Endothelial cell of umbilical vein (primary cell): ENCODE results near the gene DSCAML1. TPM values are rescaled to one million over a fixed set of nuclear protein-coding genes. Genes with fewer than 3 reads are reported as not detected.

Experiments used
- BruUV-seq: library from RNA; stranded (reverse); fragments of 400-500 nt; replicated peaks from 2 replicates; lab custom pipeline; 2021; lab: Mats Ljungman, UMichigan
- CTCF ChIA-PET: fragments of 300-600, 350-600 bp; sonication (Branson Sonifier 250); formaldehyde crosslinking; loops from one replicate; lab custom pipeline; 2021; ENCODE audit warnings: antibody characterized with exemption, inconsistent platforms; lab: Charles Lee
- POLR2A ChIA-PET: fragments of 300-600, 350-600 bp; sonication (Branson Sonifier 250); formaldehyde crosslinking; loops from one replicate; lab custom pipeline; 2021; ENCODE audit warnings: antibody characterized with exemption, inconsistent platforms; lab: Charles Lee
- DNase-seq: peaks from one replicate; pipeline ENCODE4 v3.0.0-alpha.2; 2011; ENCODE audit warnings: low read depth, low spot score
- FAIRE-seq: peaks from 2 replicates; lab custom pipeline; 2011; peaks lifted over from hg19 to GRCh38; lab: Jason Lieb, UNC
- H2AFZ ChIP-seq: 2 replicates; pipeline ENCODE4 v1.6.0; 2012; ENCODE audit warnings: low read depth, low read length, control low read depth, inconsistent platforms
- H3K27ac ChIP-seq: 2 replicates; pipeline ENCODE4 v1.5.1; 2011; ENCODE audit warnings: low read depth, mild to moderate bottlenecking, control low read depth, low read length, moderate library complexity; ENCODE audit not compliant: insufficient read depth
- H3K27me3 ChIP-seq, 2 experiments: 2 replicates each; pipeline versions ENCODE4 v1.6.0 to v1.6.1; 2011; ENCODE audit warnings: low read length in 2 of 2, mixed read lengths in 1 of 2; ENCODE audit not compliant: control insufficient read depth in 2 of 2, insufficient read depth in 2 of 2
- H3K36me3 ChIP-seq, 2 experiments: 2 replicates in 1 of 2; 3 replicates in 1 of 2; pipeline ENCODE4 v1.5.1; 2011; ENCODE audit warnings: low read length in 2 of 2, mild to moderate bottlenecking in 1 of 2, moderate library complexity in 1 of 2; ENCODE audit not compliant: control insufficient read depth in 2 of 2, insufficient read depth in 2 of 2; ENCODE audit errors: extremely low read depth in 1 of 2
- H3K4me1 ChIP-seq: 3 replicates; pipeline ENCODE4 v1.5.1; 2011; ENCODE audit warnings: mild to moderate bottlenecking, low read length; ENCODE audit not compliant: control insufficient read depth, insufficient read depth; ENCODE audit errors: extremely low read depth
- H3K4me2 ChIP-seq: 2 replicates; pipeline ENCODE4 v1.6.1; 2011; ENCODE audit warnings: low read length, control low read depth, mixed read lengths; ENCODE audit not compliant: insufficient read depth
- H3K4me3 ChIP-seq, 3 experiments: fragments of 200-600 bp in 1 of 3; sonication (generic), shearing (Covaris generic) in 1 of 3; replicated peaks in 1 of 3; 2 replicates each; pipeline ENCODE4 v1.5.1; 2011 to 2016; ENCODE audit warnings: control low read depth in 3 of 3, low read length in 3 of 3, mild to moderate bottlenecking in 2 of 3, inconsistent platforms in 1 of 3, low read depth in 1 of 3, moderate library complexity in 1 of 3; ENCODE audit not compliant: insufficient read depth in 1 of 3
- H3K79me2 ChIP-seq: 2 replicates; pipeline ENCODE4 v1.6.0; 2012; ENCODE audit warnings: low read length, inconsistent platforms; ENCODE audit not compliant: control insufficient read depth, insufficient read depth
- H3K9ac ChIP-seq: replicated peaks from 2 replicates; pipeline ENCODE3; 2011; ENCODE audit warnings: low read length, control low read depth; ENCODE audit not compliant: insufficient read depth; ENCODE audit errors: extremely low read depth
- H3K9me1 ChIP-seq: replicated peaks from 3 replicates; pipeline ENCODE4 v1.6.0; 2011; ENCODE audit warnings: mild to moderate bottlenecking, low read length; ENCODE audit not compliant: control insufficient read depth, insufficient read depth; ENCODE audit errors: extremely low read depth
- H3K9me3 ChIP-seq: replicated peaks from 2 replicates; pipeline ENCODE4 v1.5.1; 2012; ENCODE audit warnings: low read length, inconsistent platforms; ENCODE audit not compliant: control insufficient read depth, insufficient read depth
- H4K20me1 ChIP-seq: replicated peaks from 2 replicates; pipeline ENCODE3; 2011; ENCODE audit warnings: mild to moderate bottlenecking, low read length; ENCODE audit not compliant: control insufficient read depth, insufficient read depth; ENCODE audit errors: extremely low read depth
- CTCF ChIP-seq, 2 donors: IDR thresholded peaks; 1 replicate in 1 of 2; 2 replicates in 1 of 2; pipeline ENCODE4 v1.5.1; 2011; ENCODE audit warnings: low read length in 2 of 2, mild to moderate bottlenecking in 2 of 2, moderate library complexity in 2 of 2, control low read depth in 1 of 2, inconsistent platforms in 1 of 2, low read depth in 1 of 2; ENCODE audit not compliant: insufficient read depth in 1 of 2; ENCODE audit errors: extremely low read depth in 1 of 2
- EZH2 ChIP-seq: IDR thresholded peaks from 2 replicates; pipeline ENCODE4 v1.6.1; 2012; ENCODE audit warnings: borderline replicate concordance, low read depth, mild to moderate bottlenecking, moderate library complexity, low read length, inconsistent platforms; ENCODE audit not compliant: severe bottlenecking
- FOS ChIP-seq: IDR thresholded peaks from 2 replicates; pipeline ENCODE4 v1.6.1; 2011; ENCODE audit warnings: mild to moderate bottlenecking, low read length, moderate library complexity, borderline replicate concordance; ENCODE audit not compliant: insufficient read depth
- JUN ChIP-seq: IDR thresholded peaks from 2 replicates; pipeline ENCODE4 v1.6.1; 2011; ENCODE audit warnings: borderline replicate concordance, low read depth; ENCODE audit not compliant: insufficient read length, insufficient read depth
- MAX ChIP-seq: IDR thresholded peaks from 2 replicates; pipeline ENCODE4 v1.6.1; 2011; ENCODE audit not compliant: insufficient read depth, insufficient read length
- MYC ChIP-seq: IDR thresholded peaks from one replicate; pipeline ENCODE4 v1.6.1; 2011; ENCODE audit warnings: mild to moderate bottlenecking, low read depth, low read length
- POLR2A ChIP-seq: IDR thresholded peaks from 2 replicates; pipeline ENCODE4 v1.6.1; 2012; ENCODE audit warnings: low read depth, mild to moderate bottlenecking, control low read depth, low read length
- dilution Hi-C: fragments of 300-500 bp; cut with MboI; formaldehyde crosslinking; loops from one replicate; pipeline ENCODE4 v1.15.0; 2019; ENCODE audit warnings: low sequenced_read_pairs; ENCODE audit not compliant: extremely low pct_ligation_motif_present
- intact Hi-C: fragments of 100-400 bp; cut with micrococcal nuclease; formaldehyde crosslinking; loops from one replicate; pipeline ENCODE4 v1.10.0; 2022
- polyA plus RNA-seq, 4 experiments: library from polyadenylated mRNA; depleted of rRNA in 3 of 4; stranded (reverse) in 3 of 4; unstranded in 1 of 4; fragments of >200 nt; gene quantifications; 2 replicates each; pipeline versions ENCODE4 v1.2.1 to v1.2.3, GENCODE V29; 2011 to 2012; ENCODE audit warnings: missing spikeins in 1 of 4
- total RNA-seq: library from RNA; stranded (reverse); gene quantifications from 2 replicates; pipeline ENCODE4 v1.2.3, GENCODE V29; 2021

The DSCAML1 gene
- total and polyA plus RNA-seq, 2 donors (not counting 3 experiments of a cell fraction or from before 2014, with no cell fraction given), result not detected

GRCh38 chr11:117464778-117465177 is 332.2 kb downstream of the DSCAML1 start:
- Histone ChIP-seq H3K27me3 (no peaks in the 10 kb centered on the region), H2AFZ (no peak overlapping the region), H3K27ac (no peak overlapping the region), H3K36me3 (no peaks in the 10 kb centered on the region), H4K20me1 (no peaks in the 10 kb centered on the region), H3K4me1 (no peaks in the 10 kb centered on the region), H3K9me3 (no peaks in the 10 kb centered on the region), H3K4me3 (no peak overlapping the region), H3K9me1 (no peaks in the 10 kb centered on the region), H3K79me2 (no peaks in the 10 kb centered on the region), H3K9ac (no peak overlapping the region), H3K4me2 (no peak overlapping the region)
- dilution Hi-C loops (no loop called here), intact Hi-C loops (no loop called here)
- ChIA-PET POLR2A (no interaction called here), CTCF (interaction anchor here (1.9 kb wide), 1 partner anchor 39 kb away, joined by 9 read pairs; no protein-coding TSS in a partner anchor)
- no peak for DNase-seq
- FAIRE-seq, result no peak
- BruUV-seq, result no TSS peak
- TF ChIP-seq MAX (no peak), CTCF (IDR thresholded peaks at IDR 0.05; ENCODE audit: extremely low read depth in 1 of 2, insufficient read depth in 1 of 2, low read depth in 1 of 2, low read length in 2 of 2) (no peak), MYC (no peak), FOS (no peak), JUN (no peak), POLR2A (no peak)

GRCh38 chr11:117462864-117463247 is 334.2 kb downstream of the DSCAML1 start:
- CTCF ChIA-PET, result no interaction called here
- intact Hi-C loops, result no loop called here
- POLR2A ChIA-PET, result no interaction called here
- Histone ChIP-seq H3K4me3 (no peak overlapping the region), H3K27me3 (no peaks in the 10 kb centered on the region), H3K79me2 (no peaks in the 10 kb centered on the region), H3K9ac (no peak overlapping the region), H3K4me2 (no peak overlapping the region), H3K27ac (no peak overlapping the region), H3K9me3 (no peaks in the 10 kb centered on the region), H4K20me1 (no peaks in the 10 kb centered on the region), H2AFZ (no peak overlapping the region), H3K9me1 (no peaks in the 10 kb centered on the region), H3K4me1 (no peaks in the 10 kb centered on the region), H3K36me3 (no peaks in the 10 kb centered on the region)
- no peak for TF ChIP-seq CTCF (IDR thresholded peaks at IDR 0.05; ENCODE audit: extremely low read depth in 1 of 2, insufficient read depth in 1 of 2, low read depth in 1 of 2, low read length in 2 of 2)
- TF ChIP-seq FOS, result no peak
- TF ChIP-seq EZH2, result no peak
- DNase-seq (no peak), FAIRE-seq (no peak)
- dilution Hi-C loops, result no loop called here
- BruUV-seq, result no TSS peak
